Activated naive CD8-positive, alpha-beta T cell treated with anti-CD3 and anti-CD28 coated beads, Interleukin-2, amount 50 U/mL, for 24 hours (primary cell): ENCODE measurements around the gene GPN2.
A peak's percentile ranks its signal among the peaks of the same experiment; 100 is the strongest.
"Not testable (repeated sequence)": the region's sequence is repeated elsewhere in the genome, so short reads cannot be mapped to it uniquely, and the experiment has no call there.

Experiments used
- ATAC-seq: fragments of 150-1000 bp; cut with Tn5 transposase; one replicate; pipeline ENCODE4 v1.10.0; 2021
- DNase-seq: peaks from one replicate; pipeline ENCODE4 v3.0.0; 2021
- H3K27ac Mint-ChIP-seq: one replicate; pipeline ENCODE4 v1.8.0; 2021; ENCODE audit warnings: mild to moderate bottlenecking, mixed read lengths
- H3K27me3 Mint-ChIP-seq: one replicate; pipeline ENCODE4 v1.8.0; 2021; ENCODE audit warnings: mixed read lengths
- H3K36me3 Mint-ChIP-seq: one replicate; pipeline ENCODE4 v1.8.0; 2021; ENCODE audit warnings: low read depth, mixed read lengths
- H3K4me1 Mint-ChIP-seq: one replicate; pipeline ENCODE4 v1.8.0; 2021; ENCODE audit warnings: mixed read lengths
- H3K4me3 Mint-ChIP-seq: one replicate; pipeline ENCODE4 v1.8.0; 2021; ENCODE audit warnings: mild to moderate bottlenecking, moderate library complexity, mixed read lengths
- H3K9me3 Mint-ChIP-seq: one replicate; pipeline ENCODE4 v1.8.0; 2021; ENCODE audit warnings: mixed read lengths

Gene GPN2

GRCh38 chr1:26881611-26882010, 8.5 kb downstream of the GPN2 start:
- H3K27ac Mint-ChIP-seq, H3K4me1 Mint-ChIP-seq, ATAC-seq, H3K9me3 Mint-ChIP-seq, H3K27me3 Mint-ChIP-seq, DNase-seq, H3K4me3 Mint-ChIP-seq: not testable (repeated sequence)
- peaks cover 48% of the 10 kb centered on the region for H3K36me3 Mint-ChIP-seq

- Mint-ChIP-seq H3K4me1 (peaks cover 4% of the 10 kb centered on the region), H3K27me3 (no peaks in the 10 kb centered on the region), H3K36me3 (peaks cover 38% of the 10 kb centered on the region), H3K9me3 (no peaks in the 10 kb centered on the region), H3K4me3 (no peak overlapping the region), H3K27ac (no peak overlapping the region)
- DNase-seq (no peak), ATAC-seq (no peak)
These were observed 10.3 kb downstream of the GPN2 start for GRCh38 chr1:26879793-26880192.

GRCh38 chr1:26877326-26877725, 12.8 kb downstream of the GPN2 start:
- Mint-ChIP-seq H3K27ac (no peak overlapping the region), H3K27me3 (no peaks in the 10 kb centered on the region), H3K4me3 (no peak overlapping the region), H3K9me3 (no peaks in the 10 kb centered on the region), H3K4me1 (peaks cover 4% of the 10 kb centered on the region), H3K36me3 (peaks cover 20% of the 10 kb centered on the region)
- ATAC-seq: no peak
- DNase-seq: no peak

- Mint-ChIP-seq H3K9me3 (no peaks in the 10 kb centered on the region), H3K27ac (no peak overlapping the region), H3K4me3 (no peak overlapping the region), H3K36me3 (peaks cover 13% of the 10 kb centered on the region), H3K4me1 (peaks cover 4% of the 10 kb centered on the region), H3K27me3 (no peaks in the 10 kb centered on the region)
- DNase-seq: no peak
- no peak for ATAC-seq
These were observed 15.2 kb downstream of the GPN2 start for GRCh38 chr1:26874896-26875295.

- not testable (repeated sequence) for H3K9me3 Mint-ChIP-seq, DNase-seq, H3K4me3 Mint-ChIP-seq, H3K36me3 Mint-ChIP-seq, H3K27ac Mint-ChIP-seq, H3K27me3 Mint-ChIP-seq, H3K4me1 Mint-ChIP-seq, ATAC-seq
These were observed 17.0 kb downstream of the GPN2 start for GRCh38 chr1:26873097-26873496.

- no peaks in the 10 kb centered on the region for H3K27me3 Mint-ChIP-seq
- peak overlapping the region; percentile 88 for H3K27ac Mint-ChIP-seq
- peak overlapping the region; percentile 91 for H3K4me3 Mint-ChIP-seq
- DNase-seq: peak; percentile 95
- H3K36me3 Mint-ChIP-seq: peaks cover 1% of the 10 kb centered on the region
- peaks cover 28% of the 10 kb centered on the region for H3K4me1 Mint-ChIP-seq
- no peaks in the 10 kb centered on the region for H3K9me3 Mint-ChIP-seq
- ATAC-seq: peak; percentile 95
These were observed 25.2 kb downstream of the GPN2 start for GRCh38 chr1:26864610-26865480.

- Mint-ChIP-seq H3K36me3 (peaks cover 1% of the 10 kb centered on the region), H3K4me3 (peak overlapping the region; percentile 91), H3K9me3 (no peaks in the 10 kb centered on the region), H3K27ac (no peak overlapping the region), H3K27me3 (no peaks in the 10 kb centered on the region), H3K4me1 (peaks cover 28% of the 10 kb centered on the region)
- DNase-seq (no peak), ATAC-seq (no peak)
These were observed 26.4 kb downstream of the GPN2 start for GRCh38 chr1:26863685-26864077.

GRCh38 chr1:26862781-26863684, 27.1 kb downstream of the GPN2 start, which contains the start of gene SFN:
Gene SFN, plus strand, starts transcription at chr1:26863149. Its CDS starts 64 bp downstream, at chr1:26863213.
- Mint-ChIP-seq H3K27me3 (no peaks in the 10 kb centered on the region), H3K27ac (peak within 1 kb of the TSS; percentile 49), H3K36me3 (peaks cover 1% of the 10 kb centered on the region), H3K4me3 (peak within 1 kb of the TSS; percentile 91), H3K9me3 (no peaks in the 10 kb centered on the region), H3K4me1 (peaks cover 28% of the 10 kb centered on the region)
- ATAC-seq: no peak
- DNase-seq: peak; percentile 71

GRCh38 chr1:26861889-26862378, 28.1 kb downstream of the GPN2 start:
- Mint-ChIP-seq H3K4me1 (peaks cover 28% of the 10 kb centered on the region), H3K4me3 (no peak overlapping the region), H3K27me3 (no peaks in the 10 kb centered on the region), H3K27ac (no peak overlapping the region), H3K9me3 (no peaks in the 10 kb centered on the region), H3K36me3 (peaks cover 1% of the 10 kb centered on the region)
- ATAC-seq (no peak), DNase-seq (no peak)

- H3K27ac Mint-ChIP-seq: no peak overlapping the region
- peaks cover 1% of the 10 kb centered on the region for H3K36me3 Mint-ChIP-seq
- no peak for DNase-seq
- H3K9me3 Mint-ChIP-seq: no peaks in the 10 kb centered on the region
- peaks cover 28% of the 10 kb centered on the region for H3K4me1 Mint-ChIP-seq
- H3K4me3 Mint-ChIP-seq: no peak overlapping the region
- ATAC-seq: no peak
- no peaks in the 10 kb centered on the region for H3K27me3 Mint-ChIP-seq
These were observed 28.8 kb downstream of the GPN2 start for GRCh38 chr1:26861286-26861701.

GRCh38 chr1:26858891-26859640, 31.0 kb downstream of the GPN2 start:
- Mint-ChIP-seq H3K27me3 (no peaks in the 10 kb centered on the region), H3K36me3 (peaks cover 4% of the 10 kb centered on the region), H3K27ac (no peak overlapping the region), H3K4me3 (no peak overlapping the region), H3K4me1 (peaks cover 16% of the 10 kb centered on the region), H3K9me3 (no peaks in the 10 kb centered on the region)
- peak; percentile 21 for ATAC-seq
- DNase-seq: no peak

- Mint-ChIP-seq H3K27me3 (no peaks in the 10 kb centered on the region), H3K4me3 (no peak overlapping the region), H3K4me1 (peaks cover 10% of the 10 kb centered on the region), H3K9me3 (no peaks in the 10 kb centered on the region), H3K27ac (no peak overlapping the region), H3K36me3 (peaks cover 3% of the 10 kb centered on the region)
- DNase-seq (no peak), ATAC-seq (no peak)
These were observed 31.9 kb downstream of the GPN2 start for GRCh38 chr1:26858160-26858559.

- H3K4me3 Mint-ChIP-seq: no peak overlapping the region
- DNase-seq (no peak), ATAC-seq (no peak)
- peaks cover 4% of the 10 kb centered on the region for H3K4me1 Mint-ChIP-seq
- no peak overlapping the region for H3K27ac Mint-ChIP-seq
- H3K36me3 Mint-ChIP-seq: peaks cover 8% of the 10 kb centered on the region
- H3K27me3 Mint-ChIP-seq: no peaks in the 10 kb centered on the region
- H3K9me3 Mint-ChIP-seq: no peaks in the 10 kb centered on the region
These were observed 32.5 kb downstream of the GPN2 start for GRCh38 chr1:26857473-26858060.
